Measurements from ENCODE around the gene PEX19. TPM values are rescaled to one million over a fixed set of nuclear protein-coding genes. Genes with fewer than 3 reads are reported as not detected.

The PEX19 gene
- total RNA-seq, 4 donors from 2014 or later: 21.2 to 39.7 (median 25.1) TPM

DNA sequence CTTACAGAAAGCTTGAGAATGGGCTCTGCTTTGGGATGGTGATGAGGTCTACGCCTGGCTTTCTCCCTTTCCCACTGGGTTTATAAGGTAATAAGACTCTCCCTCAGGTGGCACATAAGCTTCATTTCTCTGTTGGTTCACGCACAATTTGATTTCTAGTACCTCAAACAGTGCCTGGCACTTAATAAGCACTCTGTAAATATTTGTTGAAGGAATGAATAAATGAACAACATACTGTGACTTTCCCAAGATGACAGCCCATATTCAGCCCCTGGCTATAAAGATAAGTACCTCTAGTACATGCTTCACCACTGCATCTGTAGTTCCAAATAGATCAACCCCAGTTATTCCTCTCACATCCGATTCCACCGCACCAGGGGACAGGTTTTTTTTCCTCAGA lies 40.3 kb upstream of the PEX19 start:
- 80 to 98% methylated on average over 4 of the region's 4 CpGs for WGBS, 2 donors
- H3K27me3 ChIP-seq: no peaks in the 10 kb centered on the region
- TF ChIP-seq, protein P1, sequence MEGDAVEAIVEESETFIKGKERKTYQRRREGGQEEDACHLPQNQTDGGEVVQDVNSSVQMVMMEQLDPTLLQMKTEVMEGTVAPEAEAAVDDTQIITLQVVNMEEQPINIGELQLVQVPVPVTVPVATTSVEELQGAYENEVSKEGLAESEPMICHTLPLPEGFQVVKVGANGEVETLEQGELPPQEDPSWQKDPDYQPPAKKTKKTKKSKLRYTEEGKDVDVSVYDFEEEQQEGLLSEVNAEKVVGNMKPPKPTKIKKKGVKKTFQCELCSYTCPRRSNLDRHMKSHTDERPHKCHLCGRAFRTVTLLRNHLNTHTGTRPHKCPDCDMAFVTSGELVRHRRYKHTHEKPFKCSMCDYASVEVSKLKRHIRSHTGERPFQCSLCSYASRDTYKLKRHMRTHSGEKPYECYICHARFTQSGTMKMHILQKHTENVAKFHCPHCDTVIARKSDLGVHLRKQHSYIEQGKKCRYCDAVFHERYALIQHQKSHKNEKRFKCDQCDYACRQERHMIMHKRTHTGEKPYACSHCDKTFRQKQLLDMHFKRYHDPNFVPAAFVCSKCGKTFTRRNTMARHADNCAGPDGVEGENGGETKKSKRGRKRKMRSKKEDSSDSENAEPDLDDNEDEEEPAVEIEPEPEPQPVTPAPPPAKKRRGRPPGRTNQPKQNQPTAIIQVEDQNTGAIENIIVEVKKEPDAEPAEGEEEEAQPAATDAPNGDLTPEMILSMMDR (IDR thresholded peaks at IDR 0.05): no peak
- TF ChIP-seq POLR2A (IDR thresholded peaks at IDR 0.05): no peak
- no peaks in the 10 kb centered on the region for H3K9me3 ChIP-seq
- no peaks in the 10 kb centered on the region for H3K4me1 ChIP-seq
- intact Hi-C loops (cut with DNase I): no loop called here
- H3K4me3 ChIP-seq: no peak overlapping the region
- no peak for DNase-seq
- H3K36me3 ChIP-seq: peaks cover 14 to 93% (median 54%) of the 10 kb centered on the region in 3 donors
- H3K27ac ChIP-seq: no peak overlapping the region

DNA sequence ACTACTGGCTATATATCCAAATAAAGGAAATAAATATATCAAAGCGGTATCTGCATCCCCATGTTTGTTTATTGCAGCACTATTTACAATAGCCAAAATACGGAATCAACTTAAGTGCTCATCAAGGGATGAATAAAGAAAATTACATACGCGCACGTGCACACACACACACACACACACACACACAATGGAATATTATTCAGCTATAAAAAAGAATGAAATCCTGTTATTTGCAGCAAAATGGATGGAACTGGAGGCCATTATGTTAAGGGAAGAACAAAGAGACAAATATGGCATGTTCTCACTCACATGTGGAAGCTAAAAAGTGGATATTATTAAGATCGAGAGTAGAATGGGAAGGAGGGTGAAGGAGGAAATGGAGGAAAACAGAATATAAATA lies 37.9 kb upstream of the PEX19 start:
- WGBS, 2 donors: 94 to 96% methylated on average over 6 of the region's 6 CpGs

DNA sequence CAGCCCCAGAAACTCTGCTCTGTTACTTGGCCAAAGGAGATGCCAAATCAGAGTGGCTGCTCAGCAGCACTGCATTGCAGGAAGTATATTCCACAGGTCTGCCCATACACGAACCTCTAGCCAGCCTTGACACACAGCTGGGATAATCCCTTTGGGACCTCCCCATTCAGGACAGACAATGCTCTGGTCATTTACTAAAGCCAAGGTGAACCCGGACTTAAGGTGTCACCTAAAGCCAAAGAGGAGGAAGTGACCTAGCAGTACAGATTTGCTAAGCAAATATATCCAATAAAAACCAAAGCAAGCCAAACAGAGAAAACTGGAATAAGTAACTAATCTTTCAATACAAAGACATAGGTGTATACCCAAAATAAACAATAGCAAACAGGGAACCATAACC lies 30.4 kb upstream of the PEX19 start:
- 75% methylated on average over 2 of the region's 2 CpGs; no CpG with 5 or more reads in 1 of the 2 donors for WGBS, 2 donors
- H3K27me3 ChIP-seq: no peaks in the 10 kb centered on the region
- H3K4me3 ChIP-seq: no peak overlapping the region
- peaks cover 22 to 99% (median 31%) of the 10 kb centered on the region in 3 donors for H3K36me3 ChIP-seq
- H3K4me1 ChIP-seq: no peaks in the 10 kb centered on the region
- TF ChIP-seq, protein P1 (IDR thresholded peaks at IDR 0.05): no peak
- TF ChIP-seq POLR2A (IDR thresholded peaks at IDR 0.05): no peak
- no peak for DNase-seq
- H3K9me3 ChIP-seq: no peaks in the 10 kb centered on the region
- intact Hi-C loops (cut with DNase I): no loop called here
- H3K27ac ChIP-seq: no peak overlapping the region

More for the DNA sequence above, 37.9 kb upstream of the PEX19 start:
- Histone ChIP-seq H3K27me3 (no peaks in the 10 kb centered on the region), H3K27ac (no peak overlapping the region), H3K9me3 (no peaks in the 10 kb centered on the region), H3K4me1 (no peaks in the 10 kb centered on the region), H3K4me3 (no peak overlapping the region), H3K36me3 (peaks cover 6 to 92% (median 38%) of the 10 kb centered on the region in 3 donors)
- intact Hi-C loops (cut with DNase I): no loop called here
- TF ChIP-seq, protein P1 (IDR thresholded peaks at IDR 0.05): no peak
- TF ChIP-seq POLR2A (IDR thresholded peaks at IDR 0.05): no peak
- DNase-seq: no peak

DNA sequence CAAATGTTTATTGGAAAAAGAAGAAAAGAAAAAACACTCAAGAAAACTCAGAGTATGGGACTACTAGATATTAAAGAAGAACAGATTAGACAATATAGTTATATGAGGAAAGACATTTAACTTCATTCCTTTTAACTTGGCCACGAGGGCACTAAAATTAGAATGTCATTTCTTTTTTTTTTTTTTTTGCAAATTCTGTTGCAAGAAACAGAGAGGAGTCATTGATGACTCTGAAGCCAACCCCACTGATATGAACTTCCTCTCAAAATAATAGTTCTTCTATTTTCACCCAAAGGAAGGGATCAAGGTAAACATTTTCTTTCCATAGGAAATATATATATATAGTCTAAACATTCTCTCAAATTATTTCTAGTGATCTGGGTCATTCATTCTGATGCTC lies 24.6 kb upstream of the PEX19 start:
- H3K27me3 ChIP-seq: no peaks in the 10 kb centered on the region
- TF ChIP-seq, protein P1 (IDR thresholded peaks at IDR 0.05): no peak
- no peak for TF ChIP-seq POLR2A (IDR thresholded peaks at IDR 0.05)
- no peaks in the 10 kb centered on the region for H3K4me1 ChIP-seq
- 41 to 64% methylated on average over 1 of the region's 1 CpG for WGBS, 2 donors
- intact Hi-C loops (cut with DNase I): no loop called here
- H3K4me3 ChIP-seq: no peak overlapping the region
- H3K27ac ChIP-seq: no peak overlapping the region
- DNase-seq: no peak
- no peaks in the 10 kb centered on the region for H3K9me3 ChIP-seq
- peaks cover 32 to 100% (median 60%) of the 10 kb centered on the region in 3 donors for H3K36me3 ChIP-seq

DNA sequence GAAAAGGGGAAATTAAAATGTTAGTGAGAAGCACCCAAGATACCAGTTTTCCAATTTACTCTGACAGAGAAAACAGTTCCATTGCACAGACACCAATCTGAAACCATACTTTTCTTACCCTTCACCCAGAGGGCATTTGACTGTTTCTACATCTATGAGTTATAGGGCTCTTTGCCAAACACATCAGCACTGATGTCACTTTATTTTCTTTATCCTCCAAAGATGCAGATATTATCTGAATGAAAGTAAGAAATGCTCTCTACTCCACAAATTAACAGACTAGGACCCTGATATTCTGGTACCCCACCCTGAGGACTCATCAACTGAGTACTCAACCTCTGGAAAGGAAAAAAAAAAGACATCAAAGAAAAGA lies 24.2 kb upstream of the PEX19 start:
- Histone ChIP-seq H3K36me3 (peaks cover 32 to 100% (median 63%) of the 10 kb centered on the region in 3 donors), H3K4me3 (no peak overlapping the region), H3K27ac (no peak overlapping the region), H3K4me1 (no peaks in the 10 kb centered on the region), H3K27me3 (no peaks in the 10 kb centered on the region), H3K9me3 (no peaks in the 10 kb centered on the region)
- DNase-seq: no peak
- intact Hi-C loops (cut with DNase I): no loop called here
- no peak for TF ChIP-seq POLR2A (IDR thresholded peaks at IDR 0.05)
- TF ChIP-seq, protein P1 (IDR thresholded peaks at IDR 0.05): no peak
